Ishikawa (cell line): Measurements from ENCODE around the gene TMEM219.

Experiments used
- CEBPB ChIP-seq: IDR thresholded peaks from 2 replicates; pipeline ENCODE4 v1.6.1; 2012
- CREB1 ChIP-seq: IDR thresholded peaks from 2 replicates; pipeline ENCODE4 v1.6.1; 2012; ENCODE audit warnings: low read depth
- EGR1 ChIP-seq: IDR thresholded peaks from 2 replicates; pipeline ENCODE4 v1.6.1; 2012
- EP300 ChIP-seq: IDR thresholded peaks from 2 replicates; pipeline ENCODE4 v1.6.1; 2012; ENCODE audit warnings: borderline replicate concordance
- FOXM1 ChIP-seq: IDR thresholded peaks from 2 replicates; pipeline ENCODE4 v1.6.1; 2012; ENCODE audit warnings: low read depth, borderline replicate concordance
- MAX ChIP-seq: IDR thresholded peaks from 2 replicates; pipeline ENCODE4 v1.6.1; 2012
- NFIC ChIP-seq: IDR thresholded peaks from 2 replicates; pipeline ENCODE4 v1.6.1; 2012
- RAD21 ChIP-seq: IDR thresholded peaks from 2 replicates; pipeline ENCODE4 v1.6.1; 2012; ENCODE audit warnings: low read depth
- REST ChIP-seq: IDR thresholded peaks from 2 replicates; pipeline ENCODE4 v1.6.1; 2012; ENCODE audit warnings: low read depth, mild to moderate bottlenecking
- TAF1 ChIP-seq: IDR thresholded peaks from 2 replicates; pipeline ENCODE4 v1.6.1; 2012; ENCODE audit warnings: low read depth, mild to moderate bottlenecking
- TCF12 ChIP-seq: IDR thresholded peaks from 2 replicates; pipeline ENCODE4 v1.6.1; 2012; ENCODE audit warnings: low read depth
- TEAD4 ChIP-seq: IDR thresholded peaks from 2 replicates; pipeline ENCODE4 v1.6.1; 2012
- USF1 ChIP-seq: IDR thresholded peaks from 2 replicates; pipeline ENCODE4 v1.6.1; 2012
- YY1 ChIP-seq: IDR thresholded peaks from 2 replicates; pipeline ENCODE4 v1.6.1; 2012; ENCODE audit warnings: low read depth
- ZBTB7A ChIP-seq: IDR thresholded peaks from 2 replicates; pipeline ENCODE4 v1.6.1; 2012; ENCODE audit warnings: low read depth

TMEM219 gene

GRCh38 chr16:29995911-29996765 lies 34.3 kb downstream of the TMEM219 start, which contains the start of gene INO80E:
Gene INO80E, plus strand, starts transcription at chr16:29996241. Its CDS starts 70 bp downstream, at chr16:29996311.
- TF ChIP-seq MAX = no peak
- TF ChIP-seq NFIC = no peak; the same call in 1 of the 2 replicates
- TF ChIP-seq REST = no peak; the same call in 1 of the 2 replicates
- TF ChIP-seq TEAD4 = no peak
- peak; percentile 19; the same call in 1 of the 2 replicates for TF ChIP-seq CEBPB
- TF ChIP-seq TAF1 = peak; percentile 94
- TF ChIP-seq EGR1 = peak; percentile 74
- no peak; the same call in 1 of the 2 replicates for TF ChIP-seq RAD21
- TF ChIP-seq EP300 = no peak; the same call in 1 of the 2 replicates
- TF ChIP-seq YY1 = peak; percentile 95
- peak; percentile 30; the same call in 1 of the 2 replicates for TF ChIP-seq TCF12
- TF ChIP-seq ZBTB7A = no peak; the same call in 1 of the 2 replicates
- peak; percentile 91 for TF ChIP-seq CREB1
- TF ChIP-seq FOXM1 = 0 out of 2 replicates have a peak, but pooled peaks have one; percentile 19
- TF ChIP-seq USF1 = peak; percentile 8; the same call in 1 of the 2 replicates

GRCh38 chr16:29996766-29997250 lies 34.9 kb downstream of the TMEM219 start:
- TF ChIP-seq TEAD4 = no peak
- no peak for TF ChIP-seq CREB1
- no peak for TF ChIP-seq EP300
- no peak for TF ChIP-seq RAD21
- TF ChIP-seq REST = no peak
- no peak for TF ChIP-seq MAX
- TF ChIP-seq FOXM1 = no peak
- TF ChIP-seq USF1 = no peak
- no peak for TF ChIP-seq TCF12
- TF ChIP-seq CEBPB = no peak
- no peak for TF ChIP-seq NFIC
- TF ChIP-seq TAF1 = no peak
- no peak for TF ChIP-seq YY1

GRCh38 chr16:29999605-30000004 lies 37.7 kb downstream of the TMEM219 start:
- no peak for TF ChIP-seq USF1
- no peak for TF ChIP-seq RAD21
- no peak for TF ChIP-seq TCF12
- no peak for TF ChIP-seq CREB1
- no peak for TF ChIP-seq CEBPB
- TF ChIP-seq TAF1 = no peak

GRCh38 chr16:30000735-30001631 lies 39.1 kb downstream of the TMEM219 start:
- TF ChIP-seq ZBTB7A (no peak), USF1 (no peak), REST (no peak), EGR1 (no peak), FOXM1 (no peak), EP300 (no peak), CREB1 (no peak), TCF12 (no peak), CEBPB (no peak), TAF1 (no peak), TEAD4 (no peak), MAX (no peak), NFIC (no peak)
